ENCODE results near the gene P2RX7.

The P2RX7 gene

DNA sequence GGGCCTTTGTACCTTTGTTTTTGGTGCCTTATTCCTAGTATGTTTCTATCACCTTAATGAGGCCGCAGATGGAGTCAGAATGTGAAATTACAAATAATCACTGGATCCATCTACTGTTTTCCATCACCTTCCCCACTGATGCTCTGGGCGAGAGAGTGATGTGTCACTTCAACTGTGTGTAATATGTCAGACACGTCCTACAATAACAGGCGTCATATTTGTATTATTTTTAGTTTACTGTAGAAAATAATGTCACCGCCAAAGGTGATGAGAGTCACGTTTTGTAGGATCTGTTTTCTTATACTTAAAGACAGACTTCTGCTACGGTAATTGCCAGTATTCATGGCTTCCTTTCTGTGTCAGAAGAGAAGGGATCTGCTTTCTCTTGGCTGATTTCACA lies 54.8 kb downstream of the P2RX7 start:
- TF ChIP-seq NFIC (IDR thresholded peaks at IDR 0.05) = no peak
- no peak for TF ChIP-seq TCF12 (IDR thresholded peaks at IDR 0.05; ENCODE audit: low read depth)
- TF ChIP-seq ZBTB7A (IDR thresholded peaks at IDR 0.05; ENCODE audit: low read depth) = no peak

DNA sequence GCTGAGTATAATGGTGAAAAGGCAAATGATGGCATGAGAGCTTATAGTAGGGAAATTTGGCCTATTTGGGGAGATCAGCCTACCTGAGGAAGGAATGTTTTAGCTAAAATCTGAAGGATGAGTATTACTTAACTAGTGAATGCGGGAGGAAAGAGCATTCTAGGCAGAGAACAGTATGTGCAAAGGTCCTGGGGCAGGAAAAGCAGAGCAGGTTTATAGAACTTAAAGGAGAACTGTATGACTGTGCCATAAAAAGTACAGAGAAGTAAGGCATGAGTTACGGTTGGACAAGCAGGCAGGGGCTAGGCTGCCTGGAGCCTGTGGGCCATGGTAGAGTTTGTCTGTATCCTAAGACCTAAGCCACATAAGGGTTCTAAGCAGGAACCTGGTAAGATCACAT lies 55.6 kb downstream of the P2RX7 start:
- TF ChIP-seq MAX (IDR thresholded peaks at IDR 0.05) (no peak), TCF12 (IDR thresholded peaks at IDR 0.05; ENCODE audit: low read depth) (no peak), EP300 (IDR thresholded peaks at IDR 0.05; ENCODE audit: borderline replicate concordance) (no peak), ZBTB7A (IDR thresholded peaks at IDR 0.05; ENCODE audit: low read depth) (no peak), YY1 (IDR thresholded peaks at IDR 0.05; ENCODE audit: low read depth) (no peak), NFIC (IDR thresholded peaks at IDR 0.05) (no peak)
- TF ChIP-seq, protein P1, sequence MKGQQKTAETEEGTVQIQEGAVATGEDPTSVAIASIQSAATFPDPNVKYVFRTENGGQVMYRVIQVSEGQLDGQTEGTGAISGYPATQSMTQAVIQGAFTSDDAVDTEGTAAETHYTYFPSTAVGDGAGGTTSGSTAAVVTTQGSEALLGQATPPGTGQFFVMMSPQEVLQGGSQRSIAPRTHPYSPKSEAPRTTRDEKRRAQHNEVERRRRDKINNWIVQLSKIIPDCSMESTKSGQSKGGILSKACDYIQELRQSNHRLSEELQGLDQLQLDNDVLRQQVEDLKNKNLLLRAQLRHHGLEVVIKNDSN (IDR thresholded peaks at IDR 0.05) = no peak
- TF ChIP-seq, protein P2, sequence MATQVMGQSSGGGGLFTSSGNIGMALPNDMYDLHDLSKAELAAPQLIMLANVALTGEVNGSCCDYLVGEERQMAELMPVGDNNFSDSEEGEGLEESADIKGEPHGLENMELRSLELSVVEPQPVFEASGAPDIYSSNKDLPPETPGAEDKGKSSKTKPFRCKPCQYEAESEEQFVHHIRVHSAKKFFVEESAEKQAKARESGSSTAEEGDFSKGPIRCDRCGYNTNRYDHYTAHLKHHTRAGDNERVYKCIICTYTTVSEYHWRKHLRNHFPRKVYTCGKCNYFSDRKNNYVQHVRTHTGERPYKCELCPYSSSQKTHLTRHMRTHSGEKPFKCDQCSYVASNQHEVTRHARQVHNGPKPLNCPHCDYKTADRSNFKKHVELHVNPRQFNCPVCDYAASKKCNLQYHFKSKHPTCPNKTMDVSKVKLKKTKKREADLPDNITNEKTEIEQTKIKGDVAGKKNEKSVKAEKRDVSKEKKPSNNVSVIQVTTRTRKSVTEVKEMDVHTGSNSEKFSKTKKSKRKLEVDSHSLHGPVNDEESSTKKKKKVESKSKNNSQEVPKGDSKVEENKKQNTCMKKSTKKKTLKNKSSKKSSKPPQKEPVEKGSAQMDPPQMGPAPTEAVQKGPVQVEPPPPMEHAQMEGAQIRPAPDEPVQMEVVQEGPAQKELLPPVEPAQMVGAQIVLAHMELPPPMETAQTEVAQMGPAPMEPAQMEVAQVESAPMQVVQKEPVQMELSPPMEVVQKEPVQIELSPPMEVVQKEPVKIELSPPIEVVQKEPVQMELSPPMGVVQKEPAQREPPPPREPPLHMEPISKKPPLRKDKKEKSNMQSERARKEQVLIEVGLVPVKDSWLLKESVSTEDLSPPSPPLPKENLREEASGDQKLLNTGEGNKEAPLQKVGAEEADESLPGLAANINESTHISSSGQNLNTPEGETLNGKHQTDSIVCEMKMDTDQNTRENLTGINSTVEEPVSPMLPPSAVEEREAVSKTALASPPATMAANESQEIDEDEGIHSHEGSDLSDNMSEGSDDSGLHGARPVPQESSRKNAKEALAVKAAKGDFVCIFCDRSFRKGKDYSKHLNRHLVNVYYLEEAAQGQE (IDR thresholded peaks at IDR 0.05; ENCODE audit: low read depth) = no peak

DNA sequence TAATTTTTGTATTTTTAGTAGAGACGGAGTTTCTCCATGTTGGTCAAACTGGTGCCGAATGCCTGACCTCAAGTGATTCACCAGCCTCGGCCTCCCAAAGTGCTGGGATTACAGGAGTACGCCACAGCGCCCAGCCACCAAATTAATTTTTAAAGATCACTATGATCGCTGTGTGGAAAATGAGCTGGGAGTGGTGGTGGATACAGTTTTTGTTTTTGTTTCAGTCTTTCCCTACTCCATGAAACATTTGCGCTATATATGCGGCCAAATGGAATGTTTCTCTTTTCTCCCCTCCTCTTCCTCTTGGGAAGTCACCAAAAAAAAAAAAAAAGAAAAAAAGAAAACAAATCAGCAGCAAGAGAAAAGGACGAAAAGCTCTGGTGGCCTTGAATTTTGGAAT lies 56.5 kb downstream of the P2RX7 start:
- TF ChIP-seq FOXM1 (IDR thresholded peaks at IDR 0.05; ENCODE audit: borderline replicate concordance, low read depth) (no peak), TAF1 (IDR thresholded peaks at IDR 0.05; ENCODE audit: low read depth) (no peak), MAX (IDR thresholded peaks at IDR 0.05) (no peak), NFIC (IDR thresholded peaks at IDR 0.05) (no peak), TCF12 (IDR thresholded peaks at IDR 0.05; ENCODE audit: low read depth) (no peak), EP300 (IDR thresholded peaks at IDR 0.05; ENCODE audit: borderline replicate concordance) (no peak), RAD21 (IDR thresholded peaks at IDR 0.05; ENCODE audit: low read depth) (no peak), YY1 (IDR thresholded peaks at IDR 0.05; ENCODE audit: low read depth) (no peak), EGR1 (IDR thresholded peaks at IDR 0.05) (no peak), CEBPB (IDR thresholded peaks at IDR 0.05) (no peak), ZBTB7A (IDR thresholded peaks at IDR 0.05; ENCODE audit: low read depth) (no peak)
- TF ChIP-seq, protein P1 (IDR thresholded peaks at IDR 0.05) = no peak
- TF ChIP-seq, protein P2 (IDR thresholded peaks at IDR 0.05; ENCODE audit: low read depth) = no peak

- TF ChIP-seq EGR1 (IDR thresholded peaks at IDR 0.05) (no peak), EP300 (IDR thresholded peaks at IDR 0.05; ENCODE audit: borderline replicate concordance) (no peak), YY1 (IDR thresholded peaks at IDR 0.05; ENCODE audit: low read depth) (no peak), CREB1 (IDR thresholded peaks at IDR 0.05; ENCODE audit: low read depth) (no peak), TEAD4 (IDR thresholded peaks at IDR 0.05) (no peak), NFIC (IDR thresholded peaks at IDR 0.05) (no peak), TCF12 (IDR thresholded peaks at IDR 0.05; ENCODE audit: low read depth) (no peak), ZBTB7A (IDR thresholded peaks at IDR 0.05; ENCODE audit: low read depth) (no peak), CEBPB (IDR thresholded peaks at IDR 0.05) (no peak), TAF1 (IDR thresholded peaks at IDR 0.05; ENCODE audit: low read depth) (no peak), FOXM1 (IDR thresholded peaks at IDR 0.05; ENCODE audit: borderline replicate concordance, low read depth) (no peak), RAD21 (IDR thresholded peaks at IDR 0.05; ENCODE audit: low read depth) (no peak)
- TF ChIP-seq, protein P2 (IDR thresholded peaks at IDR 0.05; ENCODE audit: low read depth) = no peak
- TF ChIP-seq, protein P1 (IDR thresholded peaks at IDR 0.05) = no peak
Observed at GRCh38 chr12:121189619-121190155, 57.0 kb downstream of the P2RX7 start.
